Umbilical cord (tissue), 2 donors: ENCODE measurements around the gene SEZ6. TPM values are rescaled to one million over a fixed set of nuclear protein-coding genes. Genes with fewer than 3 reads are reported as not detected.

Source experiments
- DNase-seq: peaks from one replicate; pipeline ENCODE4 v3.0.0-alpha.2; 2015; ENCODE audit warnings: low spot score
- total RNA-seq: library from RNA; depleted of rRNA; stranded (reverse); fragments of >200 nt; gene quantifications from one replicate; pipeline ENCODE4 v1.2.3, GENCODE V29; 2014; ENCODE audit warnings: low replicate concordance; ENCODE audit not compliant: insufficient read depth

The SEZ6 gene, protein sequence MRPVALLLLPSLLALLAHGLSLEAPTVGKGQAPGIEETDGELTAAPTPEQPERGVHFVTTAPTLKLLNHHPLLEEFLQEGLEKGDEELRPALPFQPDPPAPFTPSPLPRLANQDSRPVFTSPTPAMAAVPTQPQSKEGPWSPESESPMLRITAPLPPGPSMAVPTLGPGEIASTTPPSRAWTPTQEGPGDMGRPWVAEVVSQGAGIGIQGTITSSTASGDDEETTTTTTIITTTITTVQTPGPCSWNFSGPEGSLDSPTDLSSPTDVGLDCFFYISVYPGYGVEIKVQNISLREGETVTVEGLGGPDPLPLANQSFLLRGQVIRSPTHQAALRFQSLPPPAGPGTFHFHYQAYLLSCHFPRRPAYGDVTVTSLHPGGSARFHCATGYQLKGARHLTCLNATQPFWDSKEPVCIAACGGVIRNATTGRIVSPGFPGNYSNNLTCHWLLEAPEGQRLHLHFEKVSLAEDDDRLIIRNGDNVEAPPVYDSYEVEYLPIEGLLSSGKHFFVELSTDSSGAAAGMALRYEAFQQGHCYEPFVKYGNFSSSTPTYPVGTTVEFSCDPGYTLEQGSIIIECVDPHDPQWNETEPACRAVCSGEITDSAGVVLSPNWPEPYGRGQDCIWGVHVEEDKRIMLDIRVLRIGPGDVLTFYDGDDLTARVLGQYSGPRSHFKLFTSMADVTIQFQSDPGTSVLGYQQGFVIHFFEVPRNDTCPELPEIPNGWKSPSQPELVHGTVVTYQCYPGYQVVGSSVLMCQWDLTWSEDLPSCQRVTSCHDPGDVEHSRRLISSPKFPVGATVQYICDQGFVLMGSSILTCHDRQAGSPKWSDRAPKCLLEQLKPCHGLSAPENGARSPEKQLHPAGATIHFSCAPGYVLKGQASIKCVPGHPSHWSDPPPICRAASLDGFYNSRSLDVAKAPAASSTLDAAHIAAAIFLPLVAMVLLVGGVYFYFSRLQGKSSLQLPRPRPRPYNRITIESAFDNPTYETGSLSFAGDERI
- total RNA-seq: 1.7 TPM

DNA sequence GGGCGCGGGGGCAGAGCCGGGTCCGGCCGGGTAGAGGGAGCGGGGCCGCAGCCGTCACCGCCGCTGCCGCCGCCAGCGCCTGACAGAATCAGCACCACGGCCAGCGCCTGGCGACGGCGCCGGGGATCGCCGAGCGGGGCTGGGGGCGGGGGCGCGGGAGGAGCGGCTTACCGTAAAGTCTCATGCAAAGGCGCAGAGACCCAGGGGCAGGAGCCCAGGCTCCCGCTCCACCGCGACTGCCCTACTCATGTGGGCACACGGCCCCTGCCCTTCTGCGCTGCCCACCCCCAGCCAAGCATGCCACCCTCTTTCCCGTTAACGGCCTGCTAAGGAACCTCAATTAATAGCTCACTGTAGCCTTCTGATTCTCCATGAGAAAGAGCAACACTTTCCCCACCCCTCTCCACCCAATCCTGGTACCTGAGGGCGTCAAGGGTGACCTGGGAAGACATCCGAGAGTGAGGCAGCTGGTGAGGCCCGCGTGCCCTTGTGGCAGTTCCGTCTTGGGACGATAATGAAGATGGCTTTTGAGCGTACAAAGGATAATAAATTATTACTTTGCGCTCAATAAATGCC, at the start of gene SEZ6:
SEZ6 (minus strand) TSS at position 98 of the 576 bp plus-strand sequence. CDS start 164 bp downstream, outside the sequence.
- DNase-seq: peak; percentile 69

DNA sequence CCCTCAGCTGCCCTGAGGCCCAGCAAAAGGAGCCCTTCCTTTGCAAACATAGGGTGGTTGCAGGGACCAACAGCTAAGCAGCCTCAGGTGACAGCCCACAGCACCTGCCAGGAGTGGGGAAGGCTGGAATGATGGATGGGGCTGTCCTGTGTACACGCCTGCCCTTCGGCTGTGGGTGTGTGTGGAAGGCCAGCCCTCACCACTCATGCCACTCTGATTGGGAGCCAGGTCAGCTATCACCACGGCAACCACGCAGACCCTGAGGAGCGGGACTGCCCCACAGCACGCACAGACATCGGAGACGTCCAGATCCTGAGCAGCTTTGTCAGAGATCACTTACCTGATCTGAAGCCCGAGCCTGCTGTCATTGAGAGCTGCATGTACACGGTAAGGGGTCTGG, 49.0 kb upstream of the SEZ6 start:
- no peak for DNase-seq

DNA sequence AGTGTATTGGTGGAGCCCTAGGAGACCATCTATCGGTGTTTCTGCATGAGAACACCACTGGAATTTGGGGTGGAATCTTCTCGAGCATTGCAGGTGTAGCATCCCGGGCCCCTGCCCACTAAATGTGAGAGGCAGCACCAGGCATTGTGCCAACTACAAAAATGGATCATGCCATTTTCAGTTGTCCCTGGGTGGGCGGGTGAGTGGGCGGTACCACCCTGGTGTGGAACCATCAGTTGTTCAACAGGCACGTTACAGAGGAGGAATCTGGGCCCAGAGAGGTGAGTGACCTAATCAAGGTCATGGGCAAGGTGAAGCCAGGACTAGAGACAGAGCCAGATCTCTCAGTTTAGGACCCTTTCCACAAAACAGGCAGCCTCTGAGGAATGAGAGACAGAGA, 45.9 kb upstream of the SEZ6 start:
- DNase-seq: no peak

DNA sequence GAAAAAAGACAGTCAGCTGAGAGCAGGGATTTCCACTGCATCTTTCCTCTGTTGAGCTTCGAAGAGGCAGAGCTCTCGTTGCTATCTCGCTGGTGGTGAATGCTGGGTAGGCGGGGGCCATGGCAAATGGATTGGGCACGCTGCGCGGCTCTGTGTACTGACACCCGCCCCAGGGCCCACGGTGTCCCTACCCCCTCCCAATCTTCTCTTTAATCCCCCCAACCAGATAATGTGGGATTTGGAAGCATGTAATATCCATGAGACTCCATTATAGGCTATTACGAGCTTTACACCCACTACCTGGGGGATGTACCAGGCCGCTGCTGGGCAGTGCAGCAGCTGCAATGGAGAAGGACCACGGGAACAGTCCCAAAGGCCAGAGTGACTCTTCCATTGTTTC, 45.4 kb upstream of the SEZ6 start:
- DNase-seq: no peak

DNA sequence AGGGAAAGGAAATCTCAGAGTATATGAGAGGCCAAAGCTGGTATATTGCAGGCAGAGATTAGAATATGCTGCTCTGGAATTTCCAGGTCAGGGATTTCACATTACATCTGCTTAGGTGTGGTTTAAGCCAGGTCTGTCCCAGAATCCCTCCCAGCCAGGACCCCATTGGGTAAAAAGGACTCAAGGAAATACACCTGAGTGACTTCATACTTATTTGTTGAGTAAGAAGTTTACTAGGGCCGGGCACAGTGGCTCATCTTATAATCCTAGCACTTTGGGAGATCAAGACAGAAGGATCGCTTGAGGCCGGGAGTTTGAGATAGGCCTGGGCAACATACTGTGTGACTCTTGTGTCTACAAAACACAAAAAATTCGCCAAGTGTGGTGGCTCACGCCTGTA, 44.3 kb upstream of the SEZ6 start:
- no peak for DNase-seq

DNA sequence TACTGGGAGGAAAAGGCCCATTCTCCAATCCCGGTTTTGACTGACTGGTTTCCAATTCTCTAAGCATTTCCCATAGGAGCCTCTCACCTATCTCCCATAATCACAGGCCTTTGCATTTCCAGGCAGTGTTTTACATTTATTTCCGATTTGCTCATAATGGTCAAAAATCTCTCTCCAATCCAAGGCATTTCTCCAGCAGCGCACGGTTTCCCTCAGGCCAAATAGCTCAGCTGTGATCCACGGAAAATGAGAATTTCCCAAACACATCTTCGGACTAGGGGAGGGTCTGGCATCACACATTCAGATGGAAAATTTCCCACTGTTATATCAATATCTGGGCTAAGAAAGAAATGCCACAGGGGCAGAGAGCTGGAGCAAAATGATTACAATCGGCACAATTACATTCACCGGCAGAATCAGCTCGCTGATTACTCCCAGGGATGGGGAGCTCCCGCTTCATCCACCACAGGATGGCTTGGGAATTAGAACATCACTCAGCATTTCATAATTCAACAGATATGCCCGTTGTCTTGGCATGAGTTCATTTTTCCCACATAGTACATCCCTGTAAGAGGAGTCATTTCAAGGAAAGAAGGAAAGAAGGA, 43.8 kb upstream of the SEZ6 start:
- DNase-seq: no peak

DNA sequence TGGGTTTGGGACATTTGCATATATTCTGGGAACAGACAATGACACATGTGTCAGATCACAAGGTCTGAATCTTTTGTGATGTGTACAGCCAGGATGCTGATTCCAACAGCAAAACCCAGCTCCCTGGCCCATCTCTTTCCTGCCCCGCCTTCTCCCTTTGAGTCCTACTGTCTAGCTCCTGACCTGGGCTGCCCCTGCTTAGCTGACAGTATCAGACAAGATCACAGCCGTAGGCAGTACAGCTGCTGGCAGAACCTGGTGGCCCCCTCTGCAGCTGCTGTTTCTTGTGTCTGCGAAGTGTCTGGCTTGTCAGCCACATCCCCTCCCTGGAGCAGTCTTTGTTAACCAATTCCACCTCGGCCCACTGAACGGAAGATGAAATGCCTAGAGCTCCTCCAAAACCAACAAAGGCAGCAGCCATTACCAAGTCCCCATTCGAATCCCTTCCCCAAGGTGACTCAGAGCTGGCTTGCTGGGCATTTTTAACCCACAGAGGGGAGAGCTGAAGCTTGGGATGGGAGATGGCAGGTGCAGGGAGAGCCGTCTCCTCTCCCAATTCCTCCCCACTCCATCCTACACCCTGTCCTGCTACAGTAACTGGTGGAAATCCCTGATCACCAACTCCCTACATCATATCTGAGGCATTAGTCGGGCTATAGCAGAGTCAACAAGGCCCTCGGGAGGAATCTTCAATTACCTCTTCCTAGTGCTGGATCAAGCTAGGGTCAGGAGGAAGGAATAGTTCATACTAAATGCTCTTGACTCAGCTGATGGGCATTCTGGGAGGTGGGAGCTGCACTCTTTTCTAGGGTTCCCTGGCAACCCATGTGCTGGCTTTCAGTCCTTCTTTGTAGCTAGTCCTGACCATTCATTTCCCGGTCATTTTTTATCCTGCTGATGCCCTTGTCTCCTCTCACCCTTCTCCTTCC, 42.9 kb upstream of the SEZ6 start:
- DNase-seq: peak; percentile 72

DNA sequence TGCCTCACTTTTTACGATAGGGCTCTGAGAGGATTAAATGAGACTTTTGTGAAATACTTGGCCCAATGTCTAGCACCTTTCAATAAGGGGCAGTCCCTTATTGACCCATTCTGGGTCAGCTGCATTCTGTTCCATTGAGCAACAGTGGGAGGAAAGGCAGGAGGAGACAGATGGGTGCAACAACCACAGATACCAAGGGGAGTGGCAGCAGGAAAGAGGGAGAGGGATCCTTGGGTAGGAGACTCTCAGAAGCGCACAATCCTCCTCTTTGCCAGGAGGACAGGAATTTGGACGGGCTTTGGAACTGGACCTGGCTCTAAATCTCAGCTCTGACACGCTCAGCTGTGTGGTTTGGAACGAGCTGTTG, 40.6 kb upstream of the SEZ6 start:
- no peak for DNase-seq

DNA sequence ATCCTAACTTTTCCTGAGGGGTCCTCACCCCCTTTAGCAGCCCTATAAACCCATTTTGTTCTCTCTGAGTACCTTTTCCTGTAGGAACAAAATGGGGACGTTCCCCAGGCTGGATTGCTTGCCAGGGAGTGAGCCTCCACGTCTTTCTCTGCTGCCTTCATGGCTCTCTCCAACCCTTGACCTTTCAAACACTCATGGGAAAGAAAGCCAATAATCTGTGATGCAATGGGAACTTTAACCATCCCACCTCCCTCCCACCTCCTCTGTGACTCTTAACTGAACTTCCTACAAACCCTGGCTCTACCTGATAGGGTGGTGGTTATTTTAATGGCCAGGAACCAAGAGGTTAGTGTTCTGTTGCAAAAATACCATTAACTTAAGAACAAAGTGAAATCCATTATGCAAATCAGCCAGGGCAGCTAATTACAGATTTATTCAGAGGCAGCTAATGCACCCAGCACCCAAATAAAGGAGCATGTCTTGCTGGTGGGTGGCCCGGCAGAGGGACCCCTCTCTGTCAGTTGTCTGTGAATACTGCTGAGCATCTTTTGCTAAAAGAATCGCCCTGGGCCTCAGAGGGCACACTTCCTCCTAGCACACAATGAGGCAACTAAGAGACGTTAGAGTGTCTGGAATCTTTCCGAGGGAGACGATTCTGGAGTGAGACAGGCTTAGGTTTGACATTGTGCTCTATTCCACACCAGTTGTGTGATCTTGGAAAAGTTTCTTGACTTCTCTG, 40.1 kb upstream of the SEZ6 start:
- DNase-seq: no peak

DNA sequence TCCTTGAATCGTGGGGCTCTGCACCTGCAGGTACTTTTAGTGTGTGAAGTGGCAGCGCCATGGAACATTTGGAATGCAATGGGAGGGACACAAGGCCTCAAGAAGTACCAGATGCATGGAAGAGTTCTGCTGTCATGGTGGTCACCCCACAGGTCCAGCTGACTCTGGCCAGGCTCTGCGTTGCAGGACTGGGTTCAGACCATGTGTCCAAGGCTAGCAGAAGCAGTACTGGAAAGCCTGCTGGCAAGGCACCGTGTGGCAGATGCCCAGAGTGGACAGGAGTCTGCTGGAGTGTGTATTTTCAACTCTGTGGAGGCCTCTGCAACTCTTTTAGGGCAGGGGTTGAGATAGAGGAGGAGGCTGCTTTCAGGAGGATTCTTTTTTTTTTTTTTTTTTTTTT, 39.2 kb upstream of the SEZ6 start:
- no peak for DNase-seq

DNA sequence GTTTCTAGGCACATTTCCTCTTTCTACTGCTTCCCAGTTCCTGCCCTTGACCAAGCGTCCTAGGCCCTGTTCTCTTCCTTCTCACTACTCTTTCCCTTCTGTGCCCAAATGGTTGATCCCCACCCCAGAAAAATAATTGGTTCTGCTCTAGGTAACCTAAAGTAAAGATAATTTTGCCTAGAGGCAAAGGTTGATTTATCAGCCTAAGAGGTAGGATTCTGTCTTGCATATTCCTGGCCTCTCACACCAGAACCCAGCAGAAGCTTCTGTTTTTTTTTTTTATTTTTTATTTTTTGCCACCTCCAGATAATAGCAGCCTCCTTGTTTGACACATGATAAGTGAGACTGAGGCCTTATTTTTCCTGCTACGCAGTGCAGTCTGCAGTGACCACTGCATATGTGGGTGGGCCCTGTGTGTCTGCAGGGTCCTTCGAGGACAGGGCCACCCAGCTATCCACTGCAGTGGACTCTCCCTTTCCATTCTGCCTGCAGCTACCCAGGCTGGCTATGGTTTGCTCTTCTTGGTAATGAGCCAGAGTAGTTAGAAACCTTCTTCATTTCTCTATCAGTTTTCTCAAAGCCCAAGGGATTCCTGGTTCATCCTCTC, 37.8 kb upstream of the SEZ6 start:
- DNase-seq: no peak

DNA sequence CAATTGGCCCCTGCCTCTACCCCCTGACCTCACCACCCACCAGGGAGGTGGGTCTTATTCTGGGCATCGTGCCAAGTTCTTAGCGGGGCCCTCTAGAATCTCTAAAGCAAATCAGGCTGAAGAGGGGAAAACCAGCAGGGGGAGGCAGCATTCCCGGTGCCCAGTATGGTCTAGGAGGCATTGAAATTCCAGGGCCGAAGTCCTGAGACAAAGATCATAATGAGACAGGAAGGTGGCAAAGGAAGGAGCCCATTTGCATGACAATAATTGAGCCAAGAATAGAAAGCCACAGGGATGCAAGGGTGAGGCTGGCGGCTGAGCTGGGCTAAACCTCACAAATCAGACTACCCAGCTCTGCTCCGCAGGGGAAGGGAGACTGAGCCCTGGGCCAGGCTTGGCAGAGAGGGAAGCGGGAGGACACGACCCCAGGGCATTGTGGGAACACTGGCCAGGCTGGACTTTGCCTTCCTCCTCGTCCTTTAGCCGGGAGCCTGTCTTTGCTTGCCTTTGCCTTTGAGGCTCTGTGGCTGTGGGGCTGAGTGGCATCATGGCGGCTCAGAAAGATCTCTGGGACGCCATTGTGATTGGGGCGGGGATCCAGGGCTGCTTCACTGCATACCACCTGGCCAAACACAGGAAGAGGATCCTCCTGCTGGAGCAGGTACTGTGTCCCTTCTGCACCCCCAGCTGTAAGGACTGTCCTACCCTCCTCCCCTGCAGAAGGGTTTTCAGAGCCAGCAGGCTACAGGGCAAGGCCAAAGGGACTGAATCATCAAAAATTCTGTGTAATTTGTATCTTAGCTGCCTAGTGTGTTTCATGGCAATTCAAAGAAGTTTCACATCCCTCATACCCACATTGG, 37.1 kb upstream of the SEZ6 start, which contains the start of gene PIPOX:
PIPOX (plus strand) TSS at position 463 of the 860 bp plus-strand sequence; CDS start at position 548, 85 bp downstream.
- peak; percentile 64 for DNase-seq

DNA sequence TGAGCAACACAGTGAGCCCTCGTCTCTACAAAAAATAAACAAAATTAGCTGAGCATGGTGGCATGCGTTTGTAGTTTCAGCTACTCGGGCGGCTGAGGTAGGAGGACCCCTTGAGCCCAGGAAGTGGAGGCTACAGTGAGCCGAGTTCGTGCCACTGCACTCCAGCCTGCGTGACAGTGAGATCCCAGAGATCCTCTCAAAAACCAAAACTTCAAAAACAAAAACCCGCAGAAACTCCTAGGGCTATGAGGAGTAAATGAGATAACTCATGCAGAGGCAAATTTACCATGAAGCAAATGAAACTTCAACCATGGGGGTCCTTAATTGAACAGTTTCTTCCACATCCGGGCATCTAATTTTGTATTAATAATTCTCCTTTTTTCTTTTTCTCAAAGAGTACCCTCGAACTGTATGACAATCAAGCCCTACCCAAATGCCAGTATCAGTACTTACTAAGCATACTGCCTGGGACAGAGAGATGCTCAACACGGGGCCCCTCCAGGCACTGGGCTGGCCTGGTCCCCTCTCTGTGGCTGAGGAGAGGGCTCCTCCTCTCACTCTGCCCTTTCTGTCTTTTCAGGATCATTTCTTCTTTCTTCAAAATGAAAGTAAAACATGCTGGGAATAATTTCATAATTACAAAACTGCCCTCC, 36.3 kb upstream of the SEZ6 start:
- no peak for DNase-seq

DNA sequence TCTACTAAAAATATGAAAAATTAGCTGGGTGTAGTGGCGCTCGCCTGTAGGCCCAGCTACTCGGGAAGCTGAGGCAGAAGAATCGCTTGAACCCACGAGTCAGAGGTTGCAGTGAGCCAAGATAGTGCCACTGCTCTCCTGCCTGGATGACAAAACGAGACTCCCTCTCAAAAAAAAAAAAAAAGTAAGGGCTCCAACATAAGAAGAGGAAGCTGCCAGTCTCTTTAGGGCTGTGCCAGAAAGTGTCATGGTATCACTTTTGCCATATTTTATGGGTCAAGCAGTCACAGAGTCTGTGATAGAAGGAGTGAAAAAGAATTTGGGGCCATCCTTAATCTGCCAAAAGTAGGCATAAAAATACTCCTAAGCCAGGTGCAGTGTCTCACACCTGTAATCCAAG, 35.7 kb upstream of the SEZ6 start:
- DNase-seq: no peak

DNA sequence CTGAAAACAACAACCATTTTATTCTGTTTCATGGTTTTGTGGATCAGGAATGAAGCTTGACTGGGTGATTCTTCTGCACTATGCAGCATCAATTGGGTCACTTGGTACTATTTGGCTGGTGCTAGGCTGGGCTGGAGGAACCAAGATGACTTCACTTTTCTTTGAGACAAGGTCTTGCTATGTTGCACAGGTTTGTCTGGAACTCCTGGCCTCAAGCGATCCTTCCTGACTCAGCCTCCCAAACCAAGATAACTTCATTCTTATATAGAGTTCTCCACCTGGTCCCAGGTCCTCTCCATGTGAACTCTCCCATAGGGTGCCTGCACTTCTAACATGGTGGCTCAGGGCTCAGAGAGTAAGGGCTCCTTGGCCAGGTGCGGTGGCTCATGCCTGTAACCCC, 35.3 kb upstream of the SEZ6 start:
- DNase-seq: no peak

DNA sequence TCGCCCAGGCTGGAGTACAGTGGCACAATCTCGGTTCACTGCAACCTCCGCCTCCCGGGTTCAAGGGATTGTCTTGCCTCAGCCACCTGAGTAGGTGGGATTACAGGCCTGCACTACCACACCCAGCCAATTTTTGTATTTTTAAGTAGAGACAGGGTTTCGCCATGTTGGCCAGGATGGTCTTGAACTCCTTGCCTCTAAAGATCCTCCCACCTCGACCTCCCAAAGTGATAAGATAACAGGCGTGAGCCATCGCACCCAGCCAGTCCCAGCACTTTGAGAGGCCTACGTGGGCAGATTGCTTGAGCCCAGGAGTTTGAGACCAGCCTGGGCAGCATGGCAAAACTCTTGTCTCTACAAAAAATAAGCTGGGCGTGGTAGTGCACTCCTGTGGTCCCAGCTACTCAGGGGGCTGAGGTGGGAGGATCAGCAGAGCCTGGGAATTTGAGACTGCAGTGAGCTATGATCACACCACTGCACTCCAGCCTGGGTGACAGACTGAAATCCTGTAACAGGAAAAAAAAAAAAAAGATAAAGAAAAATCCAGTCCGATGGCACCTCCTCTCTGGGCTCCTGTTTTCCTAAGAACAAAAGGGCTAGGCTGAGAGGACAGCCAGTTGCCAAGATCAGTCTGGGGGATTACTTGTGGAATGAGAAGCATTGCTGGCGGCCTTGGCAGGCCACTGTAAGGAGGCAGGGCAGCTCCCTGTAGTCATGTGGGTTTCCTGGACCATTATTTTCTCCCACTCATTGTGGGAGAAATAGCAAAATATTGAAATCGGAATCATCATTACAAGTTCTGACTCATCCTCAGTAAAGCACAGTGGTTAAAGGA, 34.1 kb upstream of the SEZ6 start:
- peak; percentile 65 for DNase-seq
